Measurements from ENCODE around the gene NACA2.
"Not testable (repeated sequence)": the region's sequence is repeated elsewhere in the genome, so short reads cannot be mapped to it uniquely, and the experiment has no call there.

NACA2 gene

GRCh38 chr17:61632826-61633225, 41.8 kb upstream of the NACA2 start:
- H3K4me3 ChIP-seq (replicated peaks in 1 of 2; ENCODE audit: low read depth in 2 of 2, low read length in 2 of 2) = no peak overlapping the region
- TF ChIP-seq, protein P1, sequence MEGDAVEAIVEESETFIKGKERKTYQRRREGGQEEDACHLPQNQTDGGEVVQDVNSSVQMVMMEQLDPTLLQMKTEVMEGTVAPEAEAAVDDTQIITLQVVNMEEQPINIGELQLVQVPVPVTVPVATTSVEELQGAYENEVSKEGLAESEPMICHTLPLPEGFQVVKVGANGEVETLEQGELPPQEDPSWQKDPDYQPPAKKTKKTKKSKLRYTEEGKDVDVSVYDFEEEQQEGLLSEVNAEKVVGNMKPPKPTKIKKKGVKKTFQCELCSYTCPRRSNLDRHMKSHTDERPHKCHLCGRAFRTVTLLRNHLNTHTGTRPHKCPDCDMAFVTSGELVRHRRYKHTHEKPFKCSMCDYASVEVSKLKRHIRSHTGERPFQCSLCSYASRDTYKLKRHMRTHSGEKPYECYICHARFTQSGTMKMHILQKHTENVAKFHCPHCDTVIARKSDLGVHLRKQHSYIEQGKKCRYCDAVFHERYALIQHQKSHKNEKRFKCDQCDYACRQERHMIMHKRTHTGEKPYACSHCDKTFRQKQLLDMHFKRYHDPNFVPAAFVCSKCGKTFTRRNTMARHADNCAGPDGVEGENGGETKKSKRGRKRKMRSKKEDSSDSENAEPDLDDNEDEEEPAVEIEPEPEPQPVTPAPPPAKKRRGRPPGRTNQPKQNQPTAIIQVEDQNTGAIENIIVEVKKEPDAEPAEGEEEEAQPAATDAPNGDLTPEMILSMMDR (IDR thresholded peaks at IDR 0.05; ENCODE audit: low read depth, low read length) = no peak
- no peak for DNase-seq (ENCODE audit: low read depth in 2 of 2)

DNA sequence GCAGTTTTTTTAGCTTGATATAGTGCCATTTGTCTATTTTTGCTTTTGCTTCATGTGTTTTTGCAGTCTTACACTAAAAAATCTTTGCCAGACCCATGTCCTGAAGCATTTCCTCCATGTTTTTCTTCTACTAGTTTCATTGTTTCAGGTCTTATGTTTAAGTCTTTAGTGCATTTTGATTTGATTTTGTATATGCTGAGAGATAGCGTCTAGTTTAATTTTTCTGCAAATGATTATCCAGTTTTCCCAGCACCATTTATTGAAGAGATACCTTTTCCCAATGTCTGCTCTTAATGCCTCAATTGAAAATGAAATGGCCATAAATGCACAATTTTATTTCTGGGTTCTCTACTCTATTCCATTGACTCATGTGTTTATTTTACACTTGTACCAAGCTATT, 40.8 kb upstream of the NACA2 start:
- no peak for DNase-seq (ENCODE audit: low read depth in 2 of 2)
- TF ChIP-seq, protein P1 (IDR thresholded peaks at IDR 0.05; ENCODE audit: low read depth, low read length) = no peak

DNA sequence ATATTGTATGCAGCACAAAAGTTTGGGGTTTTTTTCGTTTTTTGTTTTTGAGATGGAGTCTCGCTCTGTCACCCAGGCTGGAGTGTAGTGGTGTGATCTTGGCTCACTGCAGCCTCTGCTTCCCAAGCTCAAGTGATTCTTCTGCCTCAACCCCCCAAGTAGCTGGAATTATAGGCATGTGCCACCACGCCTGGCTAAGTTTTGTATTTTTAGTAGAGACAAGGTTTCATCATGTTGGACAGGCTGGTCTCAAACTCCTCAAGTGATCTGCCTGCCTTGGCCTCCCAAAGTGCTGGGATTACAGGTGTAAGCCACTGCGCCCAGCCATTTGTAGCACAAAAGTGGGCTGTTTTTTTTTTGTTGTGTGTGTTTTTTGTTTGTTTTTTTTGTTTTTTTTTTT, 37.1 kb upstream of the NACA2 start:
- H3K4me3 ChIP-seq (replicated peaks in 1 of 2; ENCODE audit: low read depth in 2 of 2, low read length in 2 of 2); DNase-seq (ENCODE audit: low read depth in 2 of 2): not testable (repeated sequence)

More for the DNA sequence above, 40.8 kb upstream of the NACA2 start:
- no peak overlapping the region for H3K4me3 ChIP-seq (replicated peaks in 1 of 2; ENCODE audit: low read depth in 2 of 2, low read length in 2 of 2)

GRCh38 chr17:61627658-61628057, 36.6 kb upstream of the NACA2 start:
- no peak for DNase-seq (ENCODE audit: low read depth in 2 of 2)
- TF ChIP-seq, protein P1 (IDR thresholded peaks at IDR 0.05; ENCODE audit: low read depth, low read length) = no peak
- H3K4me3 ChIP-seq (replicated peaks in 1 of 2; ENCODE audit: low read depth in 2 of 2, low read length in 2 of 2) = no peak overlapping the region

DNA sequence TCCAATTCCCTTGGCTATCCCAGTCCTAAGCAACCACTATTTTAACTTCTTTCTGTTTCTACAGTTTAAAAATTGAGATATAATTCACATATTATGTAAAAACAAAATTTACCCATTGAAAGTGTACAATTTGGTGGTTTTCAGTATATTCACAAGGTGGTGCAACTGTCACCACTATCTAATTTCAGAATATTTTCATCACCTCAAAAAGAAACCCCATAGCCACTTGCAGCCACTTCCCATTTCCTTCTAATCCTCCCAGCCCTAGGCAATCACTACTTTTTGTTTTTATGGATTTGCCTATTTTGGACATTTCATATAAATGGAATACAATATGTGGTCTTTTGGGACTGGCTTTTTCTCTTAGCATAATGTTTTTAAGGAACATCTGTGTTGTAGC, 36.1 kb upstream of the NACA2 start:
- DNase-seq (ENCODE audit: low read depth in 2 of 2) = no peak
- no peak overlapping the region for H3K4me3 ChIP-seq (replicated peaks in 1 of 2; ENCODE audit: low read depth in 2 of 2, low read length in 2 of 2)
- TF ChIP-seq, protein P1 (IDR thresholded peaks at IDR 0.05; ENCODE audit: low read depth, low read length) = no peak

DNA sequence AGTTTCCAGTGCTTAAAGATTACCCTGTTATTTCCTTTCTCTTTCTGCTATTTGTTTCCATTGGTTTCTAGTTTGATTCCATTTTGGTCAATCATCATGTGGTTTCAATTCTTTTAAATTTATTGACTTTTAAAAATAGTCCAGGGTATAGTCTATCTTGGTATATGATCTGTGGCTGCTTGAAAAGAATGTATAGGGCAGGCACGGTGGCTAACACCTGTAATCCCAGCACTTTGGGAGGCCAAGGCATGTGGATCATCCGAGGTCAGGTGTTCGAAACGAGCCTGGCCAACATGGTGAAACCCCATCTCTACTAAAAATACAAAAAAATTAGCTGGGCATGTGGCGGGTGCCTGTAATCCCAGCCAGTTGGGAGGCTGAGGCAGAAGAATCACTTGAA, 34.5 kb upstream of the NACA2 start:
- no peak overlapping the region for H3K4me3 ChIP-seq (replicated peaks in 1 of 2; ENCODE audit: low read depth in 2 of 2, low read length in 2 of 2)
- TF ChIP-seq, protein P1 (IDR thresholded peaks at IDR 0.05; ENCODE audit: low read depth, low read length) = no peak
- no peak for DNase-seq (ENCODE audit: low read depth in 2 of 2)

GRCh38 chr17:61624951-61625350, 33.9 kb upstream of the NACA2 start:
- H3K4me3 ChIP-seq (replicated peaks in 1 of 2; ENCODE audit: low read depth in 2 of 2, low read length in 2 of 2) = no peak overlapping the region
- no peak for DNase-seq (ENCODE audit: low read depth in 2 of 2)
- TF ChIP-seq, protein P1 (IDR thresholded peaks at IDR 0.05; ENCODE audit: low read depth, low read length) = no peak

Data from cardiac fibroblast (primary cell).